Hippocampal formation (tissue), 2 donors: ENCODE results near the gene GPX4.

ENCODE experiments used
- DNase-seq, 2 donors: peaks; one replicate each; lab custom pipeline; 2025; lab: John Stamatoyannopoulos, UW

Gene GPX4

DNA sequence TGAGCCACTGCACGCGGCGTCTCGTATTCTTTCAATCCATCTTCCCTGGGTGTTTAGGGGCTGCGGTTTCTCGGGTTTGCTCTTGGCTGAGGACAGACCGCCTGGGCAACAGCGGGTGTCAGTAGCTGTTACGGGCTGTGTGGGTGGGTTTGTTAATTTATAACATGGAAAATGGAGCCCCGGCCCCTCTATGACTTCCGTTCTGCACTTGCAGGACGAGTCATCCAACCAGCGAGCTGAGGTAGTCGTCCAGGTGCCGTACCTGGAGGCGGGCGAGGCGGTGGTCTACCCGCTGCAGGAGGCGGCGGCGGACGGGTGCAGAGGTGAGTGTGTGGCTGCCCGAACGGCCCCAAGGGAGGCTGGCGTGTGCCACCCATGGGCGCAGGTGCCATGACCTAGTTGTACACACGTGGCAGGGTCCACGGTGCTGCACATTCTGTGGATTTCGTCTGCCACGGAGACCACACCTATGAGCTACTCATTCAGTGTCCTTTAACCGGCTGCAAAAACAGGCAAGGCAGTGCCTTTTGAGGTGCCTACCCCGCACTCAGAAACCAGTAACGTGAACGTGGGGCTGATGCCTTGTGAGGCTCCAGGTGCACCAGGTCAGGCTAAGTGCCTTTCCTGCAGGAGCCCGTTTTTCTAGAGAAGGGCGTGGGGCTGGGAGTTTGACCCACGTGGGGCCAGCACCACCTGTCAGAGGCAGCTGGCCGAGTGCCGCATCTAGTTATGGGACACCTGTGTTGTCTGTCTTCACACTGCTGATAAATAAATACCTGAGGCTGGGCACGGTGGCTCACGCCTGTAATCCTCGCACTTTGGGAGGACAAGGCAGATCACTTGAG, 19.5 kb upstream of the GPX4 start:
- DNase-seq, result no peak

- no peak for DNase-seq
These were observed 18.6 kb upstream of the GPX4 start for GRCh38 chr19:1085053-1085658.

GRCh38 chr19:1085676-1086442, 17.9 kb upstream of the GPX4 start:
- no peak for DNase-seq

- DNase-seq, result no peak
These were observed 17.2 kb upstream of the GPX4 start for GRCh38 chr19:1086613-1087012.

DNA sequence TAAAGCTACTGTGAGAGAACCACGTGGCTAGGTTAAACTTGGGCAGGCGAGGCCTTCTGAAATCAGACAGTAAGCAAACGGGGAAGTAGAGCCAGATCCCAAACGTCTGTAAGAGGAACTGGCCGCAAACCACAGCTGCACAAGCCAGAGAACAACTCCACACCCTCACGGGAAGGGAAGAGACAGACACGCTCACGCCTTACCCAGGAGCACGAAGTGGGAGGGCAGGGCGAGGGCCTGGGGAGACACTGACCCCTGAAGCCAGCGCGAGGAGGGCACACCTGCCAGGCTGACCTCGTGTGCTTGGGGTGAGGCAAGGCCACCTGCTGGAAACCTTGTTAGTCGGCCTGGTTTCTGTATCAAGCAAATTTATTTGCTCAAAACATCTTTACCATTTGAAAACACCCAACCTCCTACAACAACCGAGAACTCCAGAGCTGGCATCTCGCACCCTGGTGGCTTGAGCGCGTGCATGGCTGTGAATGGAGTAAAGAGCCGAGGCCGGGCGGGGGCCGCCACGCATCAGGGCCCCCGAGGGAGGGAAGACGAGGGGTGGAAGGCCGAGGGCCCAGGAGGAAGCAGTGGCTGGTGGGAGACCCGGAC, 15.9 kb upstream of the GPX4 start:
- DNase-seq, result peak; percentile 9 to 32

GRCh38 chr19:1088416-1089010, 15.3 kb upstream of the GPX4 start:
- no peak for DNase-seq

DNA sequence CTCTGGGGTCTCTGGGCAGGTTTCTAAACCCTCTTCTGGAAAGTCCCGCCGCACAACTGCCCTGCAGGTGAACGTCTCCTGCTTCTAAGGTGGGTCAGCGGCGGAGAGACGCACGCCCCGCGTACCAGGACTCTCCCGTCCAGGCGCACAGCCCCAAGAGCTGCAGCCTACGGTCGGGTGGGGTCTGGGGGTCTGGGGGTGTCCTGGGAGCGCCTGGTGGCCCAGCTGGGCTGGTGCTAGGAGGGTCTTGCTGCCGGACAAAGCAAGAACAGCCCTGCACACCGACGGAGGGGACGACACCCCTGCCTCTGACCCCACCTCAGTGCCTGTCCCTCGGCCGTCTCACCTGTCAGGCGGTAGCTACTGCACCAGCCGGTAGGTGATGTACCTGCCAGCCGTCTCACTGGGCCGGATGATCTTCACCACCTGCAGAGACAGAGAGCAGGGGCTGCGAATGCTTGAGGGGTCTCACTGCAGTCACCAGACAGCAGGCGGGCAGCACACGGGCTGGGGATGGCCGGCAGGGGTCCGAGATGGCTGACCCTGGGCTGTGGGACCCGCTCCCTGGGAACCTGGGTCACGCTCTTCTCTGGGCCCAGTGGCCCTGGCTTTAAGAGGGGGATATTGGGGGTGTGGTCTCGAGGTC, 14.5 kb upstream of the GPX4 start:
- no peak for DNase-seq

DNA sequence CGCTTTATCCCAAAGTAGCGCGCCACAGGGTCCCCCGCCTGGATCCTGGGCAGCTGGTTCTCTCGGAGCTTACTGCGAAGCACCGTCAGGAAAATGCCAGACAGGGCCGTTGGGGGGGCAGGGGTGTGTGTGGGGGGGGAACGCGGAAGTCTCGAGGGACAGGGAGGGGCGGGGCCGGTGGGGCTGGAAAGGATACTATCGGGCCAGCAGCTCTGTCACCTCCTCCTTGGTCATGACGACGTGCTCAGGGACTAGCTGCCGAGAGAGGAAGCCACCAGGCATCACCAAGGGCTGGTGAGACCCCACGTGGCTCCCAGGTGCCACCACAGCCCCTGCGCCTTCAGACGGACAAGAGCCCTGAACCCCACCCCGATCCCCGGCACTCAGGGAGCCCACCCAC, 13.9 kb upstream of the GPX4 start:
- DNase-seq, result no peak

DNA sequence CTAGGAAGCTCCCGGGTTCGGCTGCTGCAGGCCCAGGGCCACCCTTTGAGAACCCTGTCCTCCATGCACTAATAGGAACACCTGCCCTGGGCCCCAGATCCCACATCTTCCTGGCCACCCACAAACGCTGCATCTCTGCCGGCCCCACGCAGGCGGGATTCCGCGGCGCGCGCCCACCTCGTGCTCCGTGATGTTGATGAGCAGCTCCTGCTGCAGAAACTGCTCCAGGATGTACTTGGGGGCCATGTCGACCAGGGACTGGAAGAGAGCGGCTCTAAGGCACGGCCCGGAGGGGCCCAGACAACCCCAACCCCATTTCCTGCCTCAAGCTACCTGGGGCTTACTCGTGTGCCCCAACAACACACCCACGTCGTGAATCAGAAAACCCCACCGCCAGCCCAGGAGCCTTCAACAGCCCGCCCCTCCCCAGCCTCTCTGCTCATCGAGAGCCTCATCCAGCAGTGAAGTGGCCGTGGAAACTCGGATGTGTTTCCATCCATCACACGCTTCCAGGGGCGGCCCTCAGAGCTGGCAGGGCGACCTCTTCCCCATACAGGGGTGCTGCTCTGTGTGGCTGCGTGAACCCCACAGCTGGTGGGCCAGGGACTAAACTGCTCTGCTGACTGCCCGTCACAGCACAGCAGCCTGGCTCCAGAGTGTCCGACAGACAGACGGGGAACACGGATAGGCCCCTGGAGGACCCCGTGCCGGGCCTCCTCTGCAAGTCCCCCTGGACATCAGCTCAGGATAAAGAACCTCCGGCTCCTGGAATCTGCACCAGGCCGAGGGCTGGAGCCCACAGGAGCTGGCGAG, 12.9 kb upstream of the GPX4 start:
- DNase-seq, result no peak

GRCh38 chr19:1091544-1092175, 12.1 kb upstream of the GPX4 start:
- no peak for DNase-seq

GRCh38 chr19:1093330-1093729, 10.5 kb upstream of the GPX4 start:
- no peak for DNase-seq

- no peak for DNase-seq
These were observed 9.8 kb upstream of the GPX4 start for GRCh38 chr19:1093811-1094553.

DNA sequence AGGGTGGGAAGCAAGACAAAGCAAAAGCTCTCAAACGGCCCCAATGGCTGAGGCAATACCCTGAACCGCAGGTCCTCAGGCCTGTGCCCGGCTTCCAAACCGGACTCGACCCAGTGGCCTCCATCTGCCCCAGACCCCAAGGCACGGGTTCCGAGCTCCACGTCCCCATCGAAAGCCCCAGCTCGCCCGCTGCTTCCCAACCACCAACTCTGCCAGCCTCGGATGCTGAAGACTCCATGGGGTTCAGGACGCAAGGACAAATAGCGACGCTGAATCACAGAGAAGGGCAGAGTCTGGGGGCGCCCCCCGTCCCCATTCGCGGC, 9.2 kb upstream of the GPX4 start:
- DNase-seq, result no peak

GRCh38 chr19:1094978-1095701, 8.7 kb upstream of the GPX4 start, which contains the start of gene POLR2E:
POLR2E (minus strand) TSS chr19:1095375; CDS start chr19:1095315, 60 bp downstream.
- peak; percentile 98 to 99 for DNase-seq

GRCh38 chr19:1097810-1098176, 6.0 kb upstream of the GPX4 start:
- no peak for DNase-seq

- DNase-seq, result no peak
These were observed 5.4 kb upstream of the GPX4 start for GRCh38 chr19:1098177-1099051.

GRCh38 chr19:1101337-1101698, 2.5 kb upstream of the GPX4 start:
- no peak for DNase-seq
